OCI-LY3 (cell line): ENCODE data around the gene AFAP1L1.

Source experiments
- H2AFZ ChIP-seq: fragments of 200-600, 300-600 bp; shearing (Covaris generic); 2 replicates; pipeline ENCODE4 v1.6.0; 2014; ENCODE audit warnings: antibody characterized with exemption, low read depth, low read length
- H3K27ac ChIP-seq: fragments of 200-600, 300-600 bp; sonication (generic); 2 replicates; pipeline ENCODE4 v1.5.1; 2014; ENCODE audit warnings: mild to moderate bottlenecking, low read length, moderate library complexity, mixed read lengths
- H3K27me3 ChIP-seq: fragments of 200-600, 300-600 bp; sonication (generic); 2 replicates; pipeline ENCODE4 v1.6.1; 2014; ENCODE audit warnings: low read depth, low read length, mixed read lengths
- H3K36me3 ChIP-seq: fragments of 200-600, 300-600 bp; sonication (generic); replicated peaks from 2 replicates; pipeline ENCODE3; 2014; ENCODE audit warnings: low read depth, low read length, mixed read lengths
- H3K4me1 ChIP-seq: fragments of 300-600, 200-600 bp; sonication (generic); 2 replicates; pipeline ENCODE4 v1.6.1; 2014; ENCODE audit warnings: low read length, mixed read lengths
- H3K4me2 ChIP-seq: fragments of 200-600, 300-600 bp; sonication (generic); 2 replicates; pipeline ENCODE4 v1.6.1; 2014; ENCODE audit warnings: low read length, mixed read lengths
- H3K4me3 ChIP-seq: fragments of 300-600, 200-600 bp; sonication (generic); 2 replicates; pipeline ENCODE4 v1.5.1; 2014; ENCODE audit warnings: antibody characterized with exemption, mild to moderate bottlenecking, low read length, moderate library complexity
- H3K79me2 ChIP-seq: fragments of 300-600, 200-600 bp; shearing (Covaris generic); 2 replicates; pipeline ENCODE4 v1.6.1; 2014; ENCODE audit warnings: mild to moderate bottlenecking, low read length, mixed read lengths
- H3K9ac ChIP-seq: fragments of 300-600, 200-600 bp; shearing (Covaris generic); 2 replicates; pipeline ENCODE4 v1.6.0; 2014; ENCODE audit warnings: mild to moderate bottlenecking, low read length, moderate library complexity
- H3K9me3 ChIP-seq: fragments of 200-600, 300-600 bp; shearing (Covaris generic); 2 replicates; pipeline ENCODE4 v1.6.1; 2014; ENCODE audit warnings: low read length, mixed read lengths; ENCODE audit not compliant: insufficient read depth
- H4K20me1 ChIP-seq: fragments of 200-600, 300-600 bp; sonication (generic); 2 replicates; pipeline ENCODE4 v1.6.1; 2016; ENCODE audit warnings: low read length, mixed read lengths; ENCODE audit not compliant: insufficient read depth
- CTCF ChIP-seq: fragments of 200-600, 300-600 bp; sonication (generic); IDR thresholded peaks from 2 replicates; pipeline ENCODE4 v1.5.1; 2014; ENCODE audit warnings: antibody characterized with exemption, low read length, low read depth
- EZH2phosphoT487 ChIP-seq: fragments of 200-600 bp; shearing (Covaris generic); IDR thresholded peaks from 2 replicates; pipeline ENCODE4 v1.6.1; 2018; ENCODE audit warnings: antibody characterized with exemption, mixed run types, low read depth

Gene AFAP1L1

GRCh38 chr5:149374801-149375200 lies 103.1 kb downstream of the AFAP1L1 start:
- Histone ChIP-seq H4K20me1 (no peaks in the 10 kb centered on the region), H3K4me2 (no peak overlapping the region), H3K9ac (no peak overlapping the region), H3K4me3 (no peak overlapping the region), H2AFZ (no peak overlapping the region), H3K79me2 (no peaks in the 10 kb centered on the region), H3K9me3 (no peaks in the 10 kb centered on the region), H3K27ac (no peak overlapping the region), H3K4me1 (no peaks in the 10 kb centered on the region), H3K36me3 (no peaks in the 10 kb centered on the region), H3K27me3 (no peaks in the 10 kb centered on the region)
- TF ChIP-seq CTCF (no peak), EZH2phosphoT487 (no peak)

GRCh38 chr5:149375434-149375833 lies 103.8 kb downstream of the AFAP1L1 start:
- H3K9ac ChIP-seq = no peak overlapping the region
- H3K9me3 ChIP-seq = no peaks in the 10 kb centered on the region
- no peaks in the 10 kb centered on the region for H4K20me1 ChIP-seq
- H3K4me3 ChIP-seq = no peak overlapping the region
- H2AFZ ChIP-seq = no peak overlapping the region
- no peak overlapping the region for H3K27ac ChIP-seq
- TF ChIP-seq CTCF (no peak), EZH2phosphoT487 (no peak)
- H3K79me2 ChIP-seq = no peaks in the 10 kb centered on the region
- H3K4me2 ChIP-seq = no peak overlapping the region
- H3K36me3 ChIP-seq = no peaks in the 10 kb centered on the region
- no peaks in the 10 kb centered on the region for H3K4me1 ChIP-seq
- no peaks in the 10 kb centered on the region for H3K27me3 ChIP-seq

GRCh38 chr5:149376104-149376503 lies 104.4 kb downstream of the AFAP1L1 start:
- Histone ChIP-seq H3K36me3 (no peaks in the 10 kb centered on the region), H3K79me2 (no peaks in the 10 kb centered on the region), H3K4me3 (no peak overlapping the region), H3K4me2 (no peak overlapping the region), H4K20me1 (no peaks in the 10 kb centered on the region), H3K9me3 (no peaks in the 10 kb centered on the region), H3K27ac (no peak overlapping the region), H2AFZ (no peak overlapping the region), H3K4me1 (no peaks in the 10 kb centered on the region), H3K9ac (no peak overlapping the region), H3K27me3 (no peaks in the 10 kb centered on the region)
- TF ChIP-seq EZH2phosphoT487 (no peak), CTCF (no peak)

- TF ChIP-seq CTCF = no peak
- TF ChIP-seq EZH2phosphoT487 = no peak
- Histone ChIP-seq H3K4me2 (no peak overlapping the region), H3K27ac (no peak overlapping the region), H2AFZ (no peak overlapping the region), H3K9ac (no peak overlapping the region), H3K9me3 (no peaks in the 10 kb centered on the region), H3K27me3 (no peaks in the 10 kb centered on the region), H3K36me3 (no peaks in the 10 kb centered on the region), H3K4me1 (no peaks in the 10 kb centered on the region), H3K4me3 (no peak overlapping the region), H3K79me2 (no peaks in the 10 kb centered on the region), H4K20me1 (no peaks in the 10 kb centered on the region)
Observed at GRCh38 chr5:149376711-149377447, 105.2 kb downstream of the AFAP1L1 start.
